Measurements from ENCODE around the gene SULT6B1.

DNA sequence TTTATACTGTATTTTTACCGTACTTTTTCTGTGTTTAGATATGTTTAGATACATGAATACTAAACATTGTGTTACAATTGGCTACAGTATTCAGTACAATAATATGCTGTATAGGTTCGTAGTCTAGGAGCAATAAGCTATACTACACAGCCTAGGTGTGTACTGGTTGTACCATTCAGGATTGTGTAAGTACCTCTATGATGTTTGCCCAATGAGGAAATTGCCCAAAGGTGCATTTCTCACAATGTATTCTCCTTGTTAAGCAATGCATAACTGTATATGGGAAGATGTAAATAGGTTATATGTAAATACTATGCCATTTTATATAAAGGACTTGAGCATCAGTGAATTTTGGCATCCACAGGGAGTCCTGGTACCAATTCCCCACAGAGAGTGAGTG is 42.4 kb downstream of the SULT6B1 start:
- TF ChIP-seq POLR2A (IDR thresholded peaks at IDR 0.05) (no peak), EP300 (IDR thresholded peaks at IDR 0.05) (no peak)
- TF ChIP-seq, protein P1, sequence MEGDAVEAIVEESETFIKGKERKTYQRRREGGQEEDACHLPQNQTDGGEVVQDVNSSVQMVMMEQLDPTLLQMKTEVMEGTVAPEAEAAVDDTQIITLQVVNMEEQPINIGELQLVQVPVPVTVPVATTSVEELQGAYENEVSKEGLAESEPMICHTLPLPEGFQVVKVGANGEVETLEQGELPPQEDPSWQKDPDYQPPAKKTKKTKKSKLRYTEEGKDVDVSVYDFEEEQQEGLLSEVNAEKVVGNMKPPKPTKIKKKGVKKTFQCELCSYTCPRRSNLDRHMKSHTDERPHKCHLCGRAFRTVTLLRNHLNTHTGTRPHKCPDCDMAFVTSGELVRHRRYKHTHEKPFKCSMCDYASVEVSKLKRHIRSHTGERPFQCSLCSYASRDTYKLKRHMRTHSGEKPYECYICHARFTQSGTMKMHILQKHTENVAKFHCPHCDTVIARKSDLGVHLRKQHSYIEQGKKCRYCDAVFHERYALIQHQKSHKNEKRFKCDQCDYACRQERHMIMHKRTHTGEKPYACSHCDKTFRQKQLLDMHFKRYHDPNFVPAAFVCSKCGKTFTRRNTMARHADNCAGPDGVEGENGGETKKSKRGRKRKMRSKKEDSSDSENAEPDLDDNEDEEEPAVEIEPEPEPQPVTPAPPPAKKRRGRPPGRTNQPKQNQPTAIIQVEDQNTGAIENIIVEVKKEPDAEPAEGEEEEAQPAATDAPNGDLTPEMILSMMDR (IDR thresholded peaks at IDR 0.05): no peak
